ENCODE results near the gene RBM7. TPM values are rescaled to one million over a fixed set of nuclear protein-coding genes. Genes with fewer than 3 reads are reported as not detected.
A peak's percentile ranks its signal among the peaks of the same experiment; 100 is the strongest.

Gene RBM7
- polyA plus RNA-seq, 1 donor from 2014 or later, result 34.9 TPM

GRCh38 chr11:114416441-114416961, 16.0 kb downstream of the RBM7 start:
- Mint-ChIP-seq H3K4me3 (no peak overlapping the region), H3K27ac (no peak overlapping the region), H3K36me3 (peaks cover 11% of the 10 kb centered on the region), H3K4me1 (peaks cover 0 to 2% (median 0%) of the 10 kb centered on the region in 3 donors), H3K9me3 (no peaks in the 10 kb centered on the region), H3K27me3 (no peaks in the 10 kb centered on the region)

- Mint-ChIP-seq H3K4me1 (no peaks in the 10 kb centered on the region), H3K36me3 (peaks cover 7% of the 10 kb centered on the region), H3K27ac (no peak overlapping the region), H3K9me3 (peaks cover 1 to 4% (median 4%) of the 10 kb centered on the region in 3 donors), H3K27me3 (no peaks in the 10 kb centered on the region), H3K4me3 (peak overlapping the region in 1 of 4 donors; percentile 30)
Measured at GRCh38 chr11:114426280-114426679, 25.8 kb downstream of the RBM7 start.

- H3K27ac Mint-ChIP-seq, result no peak overlapping the region
Measured at GRCh38 chr11:114430290-114430689, 29.8 kb downstream of the RBM7 start.

GRCh38 chr11:114432893-114433292, 32.4 kb downstream of the RBM7 start:
- Mint-ChIP-seq H3K4me1 (peaks cover 0 to 4% (median 0%) of the 10 kb centered on the region in 3 donors), H3K4me3 (no peak overlapping the region), H3K36me3 (peaks cover 2% of the 10 kb centered on the region), H3K27ac (no peak overlapping the region), H3K27me3 (no peaks in the 10 kb centered on the region), H3K9me3 (no peaks in the 10 kb centered on the region)

More at GRCh38 chr11:114430290-114430689, 29.8 kb downstream of the RBM7 start:
- H3K27me3 Mint-ChIP-seq, result no peaks in the 10 kb centered on the region
- H3K9me3 Mint-ChIP-seq, result no peaks in the 10 kb centered on the region
- no peaks in the 10 kb centered on the region for H3K36me3 Mint-ChIP-seq
- H3K4me1 Mint-ChIP-seq, result peaks cover 0 to 2% (median 0%) of the 10 kb centered on the region in 3 donors
- H3K4me3 Mint-ChIP-seq, result no peak overlapping the region

GRCh38 chr11:114433376-114433775, 32.9 kb downstream of the RBM7 start:
- peaks cover 2% of the 10 kb centered on the region for H3K36me3 Mint-ChIP-seq
- no peaks in the 10 kb centered on the region for H3K27me3 Mint-ChIP-seq
- no peak overlapping the region for H3K4me3 Mint-ChIP-seq

GRCh38 chr11:114438303-114438702, 37.8 kb downstream of the RBM7 start:
- Mint-ChIP-seq H3K36me3 (peaks cover 8% of the 10 kb centered on the region), H3K27ac (peak overlapping the region in 2 of 3 donors; percentile 68 to 78), H3K9me3 (no peaks in the 10 kb centered on the region), H3K4me1 (peaks cover 11 to 17% (median 12%) of the 10 kb centered on the region in 3 donors), H3K4me3 (peak overlapping the region in 3 of 4 donors; percentile 9 to 98 (median 17)), H3K27me3 (no peaks in the 10 kb centered on the region)

More at GRCh38 chr11:114433376-114433775, 32.9 kb downstream of the RBM7 start:
- Mint-ChIP-seq H3K27ac (no peak overlapping the region), H3K4me1 (peaks cover 0 to 4% (median 0%) of the 10 kb centered on the region in 3 donors), H3K9me3 (no peaks in the 10 kb centered on the region)

- Mint-ChIP-seq H3K4me3 (peak within 1 kb of the TSS; percentile 97 to 99 (median 98)), H3K27ac (peak within 1 kb of the TSS; percentile 68 to 95 (median 78)), H3K4me1 (peaks cover 12 to 17% (median 13%) of the 10 kb centered on the region in 3 donors), H3K36me3 (peaks cover 8% of the 10 kb centered on the region), H3K9me3 (no peaks in the 10 kb centered on the region), H3K27me3 (no peaks in the 10 kb centered on the region)
Measured at GRCh38 chr11:114439229-114440120, 39.0 kb downstream of the RBM7 start, which contains the start of gene REXO2. TSS of gene REXO2 (plus strand) at chr11:114439467. CDS start at chr11:114439529, 62 bp downstream.

- Mint-ChIP-seq H3K27ac (peak overlapping the region; percentile 67 to 78 (median 68)), H3K4me1 (peaks cover 12 to 17% (median 13%) of the 10 kb centered on the region in 3 donors), H3K9me3 (no peaks in the 10 kb centered on the region)
Measured at GRCh38 chr11:114440121-114440860, 39.8 kb downstream of the RBM7 start.

GRCh38 chr11:114440971-114441763, 40.7 kb downstream of the RBM7 start:
- Mint-ChIP-seq H3K27ac (no peak overlapping the region), H3K27me3 (no peaks in the 10 kb centered on the region), H3K9me3 (no peaks in the 10 kb centered on the region), H3K4me1 (peaks cover 11 to 17% (median 12%) of the 10 kb centered on the region in 3 donors), H3K36me3 (peaks cover 8% of the 10 kb centered on the region), H3K4me3 (peak overlapping the region in 3 of 4 donors; percentile 33 to 69 (median 65))

More at GRCh38 chr11:114440121-114440860, 39.8 kb downstream of the RBM7 start:
- peak overlapping the region; percentile 97 to 99 (median 98) for H3K4me3 Mint-ChIP-seq
- no peaks in the 10 kb centered on the region for H3K27me3 Mint-ChIP-seq
- H3K36me3 Mint-ChIP-seq, result peaks cover 8% of the 10 kb centered on the region

- H3K9me3 Mint-ChIP-seq, result peaks cover 0 to 3% (median 0%) of the 10 kb centered on the region in 3 donors
- peaks cover 8% of the 10 kb centered on the region for H3K36me3 Mint-ChIP-seq
- peak overlapping the region in 1 of 4 donors; percentile 69 for H3K4me3 Mint-ChIP-seq
- peaks cover 10 to 17% (median 12%) of the 10 kb centered on the region in 3 donors for H3K4me1 Mint-ChIP-seq
- no peaks in the 10 kb centered on the region for H3K27me3 Mint-ChIP-seq
- H3K27ac Mint-ChIP-seq, result no peak overlapping the region
Measured at GRCh38 chr11:114441921-114442320, 41.5 kb downstream of the RBM7 start.

GRCh38 chr11:114442536-114442935, 42.1 kb downstream of the RBM7 start:
- H3K4me3 Mint-ChIP-seq, result no peak overlapping the region

GRCh38 chr11:114447444-114447843, 47.0 kb downstream of the RBM7 start:
- no peak overlapping the region for H3K27ac Mint-ChIP-seq
- H3K27me3 Mint-ChIP-seq, result no peaks in the 10 kb centered on the region
- no peak overlapping the region for H3K4me3 Mint-ChIP-seq
- H3K4me1 Mint-ChIP-seq, result peaks cover 0 to 5% (median 0%) of the 10 kb centered on the region in 3 donors
- H3K9me3 Mint-ChIP-seq, result peaks cover 0 to 3% (median 0%) of the 10 kb centered on the region in 3 donors
- peaks cover 8% of the 10 kb centered on the region for H3K36me3 Mint-ChIP-seq

More at GRCh38 chr11:114442536-114442935, 42.1 kb downstream of the RBM7 start:
- H3K9me3 Mint-ChIP-seq, result peaks cover 0 to 3% (median 0%) of the 10 kb centered on the region in 3 donors
- H3K36me3 Mint-ChIP-seq, result peaks cover 12% of the 10 kb centered on the region
- H3K4me1 Mint-ChIP-seq, result peaks cover 12 to 17% (median 12%) of the 10 kb centered on the region in 3 donors
- H3K27ac Mint-ChIP-seq, result no peak overlapping the region
- no peaks in the 10 kb centered on the region for H3K27me3 Mint-ChIP-seq

GRCh38 chr11:114447892-114448291, 47.4 kb downstream of the RBM7 start:
- no peak overlapping the region for H3K4me3 Mint-ChIP-seq
- H3K4me1 Mint-ChIP-seq, result peaks cover 0 to 5% (median 0%) of the 10 kb centered on the region in 3 donors
- H3K9me3 Mint-ChIP-seq, result peaks cover 0 to 3% (median 0%) of the 10 kb centered on the region in 3 donors
- H3K27ac Mint-ChIP-seq, result no peak overlapping the region
- peaks cover 8% of the 10 kb centered on the region for H3K36me3 Mint-ChIP-seq
- H3K27me3 Mint-ChIP-seq, result no peaks in the 10 kb centered on the region

All from IgD-negative memory B cell (primary cell).